Body of pancreas (tissue), 4 donors: ENCODE measurements around the gene RDH16.
"Not testable (repeated sequence)": the region's sequence is repeated elsewhere in the genome, so short reads cannot be mapped to it uniquely, and the experiment has no call there.

Source experiments
- CTCF ChIP-seq, 7 experiments: fragments of 450-650 bp in 4 of 7; fragments of 200-600 bp in 3 of 7; sonication (generic) in 3 of 7; IDR thresholded peaks; one replicate each; pipeline ENCODE4 v1.5.1; 2016 to 2019; ENCODE audit warnings: antibody characterized with exemption in 7 of 7
- POLR2A ChIP-seq, 3 donors: fragments of 450-650 bp; IDR thresholded peaks; one replicate each; pipeline ENCODE4 v1.6.1; 2016; ENCODE audit warnings: antibody characterized with exemption in 3 of 3, mild to moderate bottlenecking in 2 of 3

GRCh38 chr12:56985714-56986113, 28.3 kb upstream of the RDH16 start:
- TF ChIP-seq POLR2A, CTCF (IDR thresholded peaks at IDR 0.05): not testable (repeated sequence)
